Measurements from ENCODE around the gene UFSP2.

Gene UFSP2

DNA sequence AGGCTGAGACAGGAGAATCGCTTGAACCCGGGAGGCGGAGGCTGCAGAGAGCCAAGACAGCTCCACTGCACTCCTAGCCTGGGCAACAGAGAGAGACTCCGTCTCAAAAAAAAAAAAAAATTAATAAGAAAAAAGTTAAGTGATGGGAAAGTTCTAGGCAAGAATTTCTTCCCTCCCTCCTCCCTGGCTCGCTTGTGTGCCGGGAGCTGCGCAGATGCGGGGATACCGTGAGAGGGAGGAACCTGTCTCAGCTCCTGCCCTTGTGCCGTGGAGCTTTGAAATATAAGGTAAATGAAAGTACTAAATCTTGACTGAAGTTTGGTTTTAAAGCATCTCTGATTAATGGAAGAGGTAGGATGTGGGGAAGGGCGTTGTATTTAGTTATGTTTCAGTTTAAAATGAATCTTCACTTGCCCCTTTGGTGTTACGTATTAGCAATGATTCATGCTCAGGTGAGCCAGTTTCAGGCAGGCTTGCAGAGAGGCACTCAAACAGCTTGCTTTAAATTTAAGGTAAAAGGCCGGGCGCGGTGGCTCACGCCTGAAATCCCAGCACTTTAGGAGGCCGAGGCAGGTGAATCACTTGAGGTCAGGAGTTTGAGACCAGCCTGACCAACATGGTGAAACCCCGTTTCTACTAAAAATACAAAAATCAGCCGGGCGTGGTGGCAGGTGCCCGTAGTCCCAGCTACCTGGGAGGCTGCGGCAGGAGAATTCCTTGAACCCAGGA is 1.4 kb upstream of the UFSP2 start:
- no peak for DNase-seq (ENCODE audit: low read depth in 3 of 3)

DNA sequence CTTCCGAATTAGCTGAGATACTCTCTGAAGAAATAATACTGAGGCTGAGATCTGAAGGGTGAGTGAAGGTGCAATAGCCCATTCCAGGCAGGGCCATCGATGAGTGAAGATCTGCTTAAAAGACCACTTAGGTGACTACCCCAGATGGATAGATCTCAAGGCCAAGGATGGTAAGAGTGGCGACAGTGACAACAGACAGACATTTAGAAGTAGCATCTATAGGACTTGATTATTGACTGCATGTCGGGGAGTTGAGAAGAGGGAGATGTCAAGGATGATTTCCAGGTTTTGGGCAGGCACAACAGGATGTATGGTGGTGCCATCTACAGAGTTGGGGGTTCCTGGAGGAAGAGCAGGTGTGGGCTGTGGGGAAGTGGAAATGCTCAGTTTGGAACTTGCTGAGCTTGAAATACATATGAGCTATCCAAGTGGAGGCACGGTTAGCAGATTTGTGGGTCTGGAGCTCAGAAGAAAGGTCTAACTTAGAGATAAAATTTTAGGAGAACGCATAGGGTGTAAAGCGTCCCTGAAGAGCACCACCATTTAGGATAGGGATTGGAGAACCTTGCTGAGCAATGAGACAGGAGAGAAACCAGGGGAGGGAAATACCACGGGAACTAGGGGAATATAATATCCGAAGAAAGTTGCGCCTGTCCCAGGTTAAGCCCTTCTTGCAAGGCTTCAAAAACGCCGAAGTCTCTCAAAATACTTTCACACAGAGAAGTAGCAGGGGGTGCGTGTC is 688 bp downstream of the UFSP2 start:
- DNase-seq (ENCODE audit: low read depth in 3 of 3), result no peak

DNA sequence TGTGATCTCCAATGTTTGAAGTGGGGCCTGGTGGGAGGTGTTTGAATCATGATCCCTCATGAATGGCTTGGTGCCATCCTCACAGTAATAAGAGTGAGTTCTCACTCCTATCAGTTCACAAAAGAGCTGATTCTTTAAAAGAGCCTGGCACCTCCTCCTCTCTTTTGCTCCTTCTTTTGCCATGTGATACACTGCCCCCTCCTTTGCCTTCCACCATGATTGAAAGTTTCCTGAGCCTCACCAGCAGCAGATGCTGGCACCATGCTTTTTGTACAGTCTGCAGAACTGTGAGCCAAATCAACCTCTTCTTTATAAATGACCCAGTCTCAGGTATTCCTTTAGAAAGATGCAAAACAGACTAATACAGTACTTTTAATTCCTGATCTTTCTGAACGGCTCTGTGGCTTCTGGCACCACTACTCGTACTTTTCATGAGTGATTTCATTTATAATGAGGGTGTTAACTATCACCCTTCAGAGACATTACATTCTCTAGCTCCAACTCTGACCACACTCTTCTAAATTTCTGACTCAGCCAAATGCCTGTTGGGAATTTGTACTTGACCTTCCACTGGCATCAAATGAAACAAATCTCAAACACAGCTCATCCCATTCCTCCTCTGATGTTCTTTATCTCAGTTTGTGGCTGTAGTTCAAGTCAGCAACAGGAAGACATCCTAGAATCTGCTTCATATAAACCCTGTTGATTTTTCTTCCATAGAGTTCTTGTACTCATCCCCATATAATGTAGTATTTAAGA is 4.2 kb downstream of the UFSP2 start:
- no peak for DNase-seq (ENCODE audit: low read depth in 3 of 3)

DNA sequence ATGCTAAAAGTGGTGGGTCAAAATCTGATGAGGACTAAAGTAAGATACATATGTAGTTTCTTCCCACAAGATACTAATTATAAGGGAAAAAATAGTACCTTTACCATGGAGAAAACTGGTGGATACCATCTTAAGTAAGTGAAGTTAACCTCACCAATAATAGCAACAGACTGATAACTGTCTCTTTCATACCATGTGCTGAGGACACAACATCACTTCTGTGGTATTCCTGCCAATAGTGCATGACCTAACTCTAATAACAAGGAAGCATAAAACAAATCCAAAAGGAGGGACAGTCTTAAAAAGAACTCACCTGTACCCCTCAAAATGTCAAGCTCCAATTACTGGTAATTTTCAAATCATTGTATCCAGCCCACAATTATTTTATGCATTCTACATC is 8.8 kb downstream of the UFSP2 start:
- DNase-seq (ENCODE audit: low read depth in 3 of 3), result no peak

DNA sequence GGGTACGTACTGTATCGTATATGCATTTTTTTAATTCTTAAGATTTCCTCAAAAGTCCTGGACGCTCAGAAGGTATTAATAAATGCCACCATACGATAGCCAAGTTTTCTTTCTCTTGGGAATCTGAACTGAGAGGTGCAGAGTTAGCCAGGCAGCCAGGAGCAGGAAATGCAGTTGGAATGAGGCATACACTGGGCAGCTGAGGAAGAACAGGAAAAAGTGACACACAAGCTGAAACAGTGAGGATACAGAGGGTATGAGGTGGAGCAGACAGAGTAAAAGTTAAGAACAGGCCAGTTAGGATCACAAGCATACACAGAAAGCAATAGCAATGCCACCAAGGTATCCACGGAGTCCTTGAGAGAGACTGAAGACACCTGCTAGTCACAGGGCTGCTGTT is 13.4 kb downstream of the UFSP2 start:
- no peak for DNase-seq (ENCODE audit: low read depth in 3 of 3)

DNA sequence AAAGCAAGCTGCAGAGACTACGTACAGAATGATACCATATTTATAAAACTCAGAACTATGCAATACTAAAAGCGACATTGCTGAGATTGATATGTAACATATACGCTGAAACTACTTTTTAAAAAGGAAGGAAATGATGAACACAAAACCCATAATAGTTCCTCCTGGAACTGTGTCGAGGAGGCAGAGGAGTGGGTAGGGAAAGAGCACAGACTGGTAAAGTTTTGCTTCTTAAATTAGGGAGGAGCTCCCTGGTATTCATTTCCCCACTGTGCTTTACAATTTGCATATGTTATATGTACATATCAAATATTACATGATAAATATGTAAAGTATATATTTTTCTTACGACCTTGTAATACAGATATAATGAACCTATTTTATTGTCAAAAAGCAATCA is 13.9 kb downstream of the UFSP2 start:
- no peak for DNase-seq (ENCODE audit: low read depth in 3 of 3)

DNA sequence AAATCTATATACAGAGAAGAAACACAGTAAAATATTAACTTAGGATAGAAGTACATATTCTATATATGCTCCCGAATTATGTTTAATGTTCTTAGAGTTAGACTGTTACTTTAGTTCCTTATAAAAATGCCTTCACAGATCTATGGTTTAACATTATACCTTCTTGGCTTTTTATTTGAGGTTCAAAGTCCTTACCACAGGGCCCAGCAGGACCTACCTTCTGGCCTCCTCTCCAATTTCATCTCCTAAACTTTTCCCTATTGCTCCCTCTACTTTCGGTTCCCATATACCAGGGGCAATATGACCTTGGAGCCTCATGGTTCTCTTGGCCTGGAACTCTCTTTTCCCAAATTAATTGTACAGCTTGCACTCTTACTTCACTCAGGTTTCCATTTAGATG is 17.3 kb downstream of the UFSP2 start:
- DNase-seq (ENCODE audit: low read depth in 3 of 3), result no peak

DNA sequence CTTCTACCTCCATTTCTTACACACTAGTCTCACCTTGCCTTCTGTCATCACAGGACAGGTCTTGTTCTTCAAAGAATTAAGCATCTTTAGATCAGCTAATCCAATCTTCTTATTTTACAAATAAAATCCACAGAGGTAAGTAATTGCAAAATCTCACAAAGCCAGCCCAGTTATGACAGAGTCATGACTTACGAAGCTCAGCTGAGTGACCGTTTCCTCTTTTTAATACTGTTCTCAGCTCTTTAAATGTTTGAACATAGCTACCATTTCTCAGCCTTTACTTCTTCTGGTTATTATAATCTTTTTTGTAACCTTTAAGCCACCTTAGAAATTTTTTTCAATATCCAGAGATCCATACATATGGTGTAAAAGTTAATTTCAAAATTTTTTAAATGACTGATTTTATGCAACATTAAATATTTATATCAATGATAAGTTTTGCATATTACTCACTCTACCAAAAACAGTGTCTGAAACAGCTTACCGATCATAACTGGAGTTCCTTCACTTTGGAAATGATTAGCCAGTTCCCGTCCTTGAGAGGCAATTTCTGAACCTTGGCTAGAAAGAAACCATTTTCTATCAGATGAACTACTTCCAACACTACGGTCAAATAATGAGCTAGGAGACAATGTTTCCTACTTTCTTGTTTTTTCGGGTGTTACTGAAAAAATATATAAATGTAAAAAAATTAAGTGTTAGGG is 20.3 kb downstream of the UFSP2 start:
- no peak for DNase-seq (ENCODE audit: low read depth in 3 of 3)

DNA sequence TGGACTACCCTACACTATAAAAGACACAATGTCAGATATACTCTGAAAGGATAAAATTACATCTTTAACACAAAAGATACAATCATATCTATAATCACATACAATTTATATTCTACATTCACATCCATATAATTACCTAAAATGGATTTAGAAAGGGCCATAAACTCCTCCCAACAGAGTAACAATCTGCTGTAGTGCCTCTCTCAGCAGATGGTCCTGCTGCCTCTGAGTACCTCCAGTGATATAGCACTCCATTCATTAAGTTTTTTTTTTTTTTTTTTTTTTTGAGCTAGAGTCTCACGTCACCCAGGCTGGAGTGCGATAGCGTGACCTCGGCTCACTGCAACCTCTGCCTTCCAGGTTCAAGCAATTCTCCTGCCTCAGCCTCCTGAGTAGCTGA is 21.7 kb downstream of the UFSP2 start:
- no peak for DNase-seq (ENCODE audit: low read depth in 3 of 3)

DNA sequence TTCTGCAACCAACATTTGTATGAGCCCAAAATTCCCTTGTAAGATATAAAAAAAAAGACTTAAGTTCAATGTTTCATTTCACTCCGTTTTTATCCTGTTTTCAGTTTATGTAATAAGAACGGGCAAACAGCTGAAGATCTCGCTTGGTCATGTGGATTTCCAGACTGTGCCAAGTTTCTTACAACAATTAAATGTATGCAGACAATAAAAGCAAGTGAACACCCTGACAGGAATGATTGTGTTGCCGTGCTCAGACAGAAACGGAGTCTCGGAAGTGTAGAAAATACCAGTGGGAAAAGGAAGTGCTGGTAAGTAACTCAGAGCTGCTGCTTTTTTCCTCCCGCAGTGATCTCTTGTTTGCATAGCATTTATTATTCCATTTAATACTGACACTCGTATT is 26.3 kb downstream of the UFSP2 start:
- no peak for DNase-seq (ENCODE audit: low read depth in 3 of 3)

DNA sequence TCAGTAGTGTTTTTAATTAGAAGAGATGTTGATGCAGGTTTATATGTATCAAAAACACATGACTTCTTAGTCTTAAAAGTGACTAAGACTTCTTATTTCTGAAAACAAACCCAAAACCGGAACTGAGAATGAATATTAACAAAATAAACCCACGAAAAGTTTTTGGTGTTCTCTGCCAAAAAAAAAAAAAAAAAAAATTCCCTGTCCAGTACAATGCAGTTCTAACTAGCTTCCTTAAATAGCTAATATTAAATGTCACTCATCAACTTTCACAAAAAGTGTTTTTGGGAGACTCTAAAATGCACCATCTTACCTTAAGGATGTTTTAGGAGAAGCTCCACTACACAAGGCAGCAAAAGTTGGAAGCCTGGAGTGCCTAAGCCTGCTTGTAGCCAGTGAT is 27.1 kb downstream of the UFSP2 start:
- DNase-seq (ENCODE audit: low read depth in 3 of 3), result no peak

DNA sequence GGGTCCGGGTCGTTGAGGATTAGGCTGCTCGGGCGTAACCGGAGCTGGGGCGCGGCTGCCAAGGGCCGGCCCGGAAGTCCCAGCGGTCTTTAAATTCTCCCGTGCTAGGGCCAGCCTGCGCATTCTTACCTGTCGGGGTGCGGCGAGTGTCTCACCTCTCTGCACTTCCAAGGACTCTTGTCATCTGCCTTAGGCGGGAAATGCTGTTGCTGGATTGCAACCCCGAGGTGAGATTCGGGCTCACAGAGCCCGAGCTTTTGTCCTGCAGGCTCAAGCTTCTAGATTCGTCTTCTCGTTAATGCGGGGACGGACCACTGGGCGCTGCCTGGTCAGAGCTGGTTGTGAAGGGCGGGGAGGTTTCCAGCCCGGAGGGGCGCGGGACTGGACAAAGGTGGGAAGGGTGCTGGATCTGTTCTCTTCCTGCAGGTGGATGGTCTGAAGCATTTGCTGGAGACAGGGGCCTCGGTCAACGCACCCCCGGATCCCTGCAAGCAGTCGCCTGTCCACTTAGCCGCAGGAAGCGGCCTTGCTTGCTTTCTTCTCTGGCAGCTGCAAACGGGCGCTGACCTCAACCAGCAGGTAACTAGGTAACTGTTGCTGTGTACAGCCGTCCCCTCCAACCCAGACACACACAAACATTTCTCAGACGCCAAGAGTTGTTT is 28.9 kb downstream of the UFSP2 start, which contains the start of gene ANKRD37:
ANKRD37 (plus strand) TSS at position 118 of the 662 bp plus-strand sequence; CDS start at position 201, 83 bp downstream.
- no peak for DNase-seq (ENCODE audit: low read depth in 3 of 3)

DNA sequence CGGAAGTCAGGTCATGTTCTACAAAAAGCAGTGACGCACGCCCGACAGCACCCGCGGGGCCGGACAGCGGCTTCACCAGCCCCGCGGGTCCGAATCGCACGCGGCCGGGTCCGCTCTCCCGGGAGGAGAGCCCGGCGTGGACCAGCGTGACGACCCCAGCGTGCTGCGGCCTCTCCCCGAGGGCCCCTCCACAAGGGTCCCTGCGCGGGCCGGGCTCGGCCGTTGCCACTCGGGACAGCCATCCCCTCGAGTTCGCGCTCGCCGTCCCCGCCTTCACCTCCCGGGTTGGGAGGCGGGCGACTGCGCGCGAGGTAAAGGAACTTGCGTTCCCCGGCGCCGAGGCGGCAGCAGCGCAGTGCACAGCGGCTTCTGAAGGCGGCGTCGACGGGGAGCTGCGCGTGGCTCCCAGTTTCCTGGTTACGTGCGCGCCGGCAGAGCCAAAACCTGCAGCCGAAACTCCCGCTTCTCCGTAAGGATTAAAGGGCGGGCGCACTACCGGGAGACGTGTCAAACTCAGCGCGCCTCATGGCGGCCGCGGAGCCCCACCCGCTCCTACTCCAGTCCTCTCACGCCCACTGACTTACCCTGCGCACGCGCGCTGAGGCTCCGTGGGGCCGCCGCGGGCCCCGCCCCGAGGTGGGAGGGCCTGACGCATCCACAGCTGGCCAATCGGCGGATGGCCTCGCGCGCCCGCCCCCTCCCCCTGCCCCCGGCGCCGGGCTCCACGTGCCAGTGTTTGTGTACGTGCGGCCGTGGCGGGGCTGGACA is 29.6 kb downstream of the UFSP2 start:
- peak; percentile 90 to 98 (median 96) for DNase-seq (ENCODE audit: low read depth in 3 of 3)

DNA sequence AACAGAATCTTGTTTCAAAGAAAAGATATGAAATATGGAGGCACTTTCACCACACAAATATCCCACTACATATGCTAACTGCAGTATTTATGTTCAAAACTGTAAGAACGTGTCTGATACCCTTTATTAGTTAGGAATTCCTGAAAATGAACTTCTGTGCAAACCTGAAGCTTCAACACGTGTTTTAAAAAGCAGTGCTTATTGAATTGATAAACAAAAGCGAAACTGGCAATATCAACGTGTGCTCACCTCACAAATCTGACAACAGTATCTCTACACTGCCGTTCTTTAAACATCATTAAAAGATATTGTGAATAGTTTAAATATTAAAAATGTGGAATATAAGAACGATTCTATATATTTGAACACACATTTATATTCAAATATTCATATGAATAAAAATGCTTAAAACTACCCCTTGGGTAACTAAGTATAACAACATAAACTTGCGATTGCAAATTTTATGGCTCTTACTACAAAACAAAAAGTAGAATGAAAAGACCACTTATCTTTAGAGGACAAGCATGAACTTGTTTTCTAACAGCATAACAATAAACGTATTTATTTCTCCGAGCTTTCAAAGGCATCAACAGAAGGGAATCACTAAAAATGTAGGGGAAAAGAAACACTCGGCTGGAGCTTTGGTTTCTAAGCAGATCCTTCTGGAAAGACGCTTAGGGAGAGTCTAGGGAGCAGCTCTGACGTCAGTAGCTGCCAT is 30.4 kb downstream of the UFSP2 start, which contains the start of gene LRP2BP:
LRP2BP (minus strand) TSS at position 687 of the 718 bp plus-strand sequence. CDS start 17,738 bp downstream, outside the sequence.
- no peak for DNase-seq (ENCODE audit: low read depth in 3 of 3)

DNA sequence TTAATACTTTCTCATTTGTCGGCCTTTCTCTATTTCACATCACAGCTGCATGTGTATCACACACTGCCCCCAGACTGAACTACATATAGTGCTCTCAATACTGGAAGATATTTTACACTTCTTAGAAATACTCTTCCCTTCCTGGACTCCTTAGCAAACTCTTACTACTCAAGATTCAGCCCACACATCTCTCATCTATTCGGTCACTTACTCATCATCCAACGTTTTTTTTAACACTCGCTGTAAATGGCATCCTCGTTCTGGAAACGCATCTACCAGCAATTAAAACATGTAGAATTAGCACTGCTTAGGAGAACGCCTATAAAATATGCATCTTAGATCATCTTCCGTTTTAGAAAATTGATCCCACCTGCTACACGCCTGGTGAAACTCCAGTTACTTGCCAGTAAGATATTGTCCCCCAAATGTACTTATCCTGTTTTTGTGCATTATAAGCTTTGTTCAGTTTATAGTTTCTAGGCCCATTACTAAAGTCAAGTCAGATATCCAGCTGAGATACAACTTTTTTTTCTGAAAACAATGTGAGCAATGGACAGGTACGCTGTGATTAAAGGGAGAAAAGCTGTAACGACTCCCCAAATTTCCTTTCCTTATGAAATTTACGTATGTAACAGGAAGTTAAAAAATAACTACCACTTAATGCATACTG is 31.1 kb downstream of the UFSP2 start:
- DNase-seq (ENCODE audit: low read depth in 3 of 3), result no peak

DNA sequence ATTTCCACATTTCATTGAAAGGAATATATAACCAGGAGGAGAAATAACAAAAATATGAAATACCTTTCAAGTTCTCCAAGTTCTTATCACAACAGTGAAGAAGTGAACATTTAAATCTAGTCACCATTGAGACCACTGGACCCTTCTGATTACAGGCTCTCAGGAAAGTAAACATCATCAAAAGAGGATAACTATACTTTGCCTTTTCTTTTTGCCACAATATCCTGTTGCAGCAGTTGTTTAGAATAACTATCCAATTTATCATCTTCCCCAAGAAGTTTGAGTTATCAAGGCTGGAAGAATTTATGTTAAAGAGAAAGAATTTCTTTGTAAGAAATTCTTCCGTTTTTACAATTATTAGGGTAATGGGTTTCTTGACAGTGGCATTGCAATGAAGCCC is 33.6 kb downstream of the UFSP2 start:
- DNase-seq (ENCODE audit: low read depth in 3 of 3), result no peak

DNA sequence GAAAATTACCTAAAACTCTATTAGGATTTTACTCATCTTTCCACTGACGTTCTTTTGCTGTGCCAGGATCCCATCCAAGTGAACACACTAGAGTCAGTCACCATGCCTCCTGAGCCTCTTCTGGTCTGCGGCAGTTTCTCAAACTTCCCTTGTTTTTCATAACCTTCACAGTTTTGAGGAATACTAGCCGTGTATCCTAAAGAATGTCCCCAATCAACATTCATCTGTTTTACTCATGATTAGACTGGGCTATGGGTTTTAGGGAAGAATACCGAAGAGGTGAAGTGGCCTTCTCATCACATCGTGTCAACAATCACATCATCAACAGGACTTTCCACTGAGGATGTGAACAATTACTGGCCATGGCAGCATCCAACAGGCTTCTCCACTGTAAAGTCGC is 34.8 kb downstream of the UFSP2 start:
- DNase-seq (ENCODE audit: low read depth in 3 of 3), result no peak

DNA sequence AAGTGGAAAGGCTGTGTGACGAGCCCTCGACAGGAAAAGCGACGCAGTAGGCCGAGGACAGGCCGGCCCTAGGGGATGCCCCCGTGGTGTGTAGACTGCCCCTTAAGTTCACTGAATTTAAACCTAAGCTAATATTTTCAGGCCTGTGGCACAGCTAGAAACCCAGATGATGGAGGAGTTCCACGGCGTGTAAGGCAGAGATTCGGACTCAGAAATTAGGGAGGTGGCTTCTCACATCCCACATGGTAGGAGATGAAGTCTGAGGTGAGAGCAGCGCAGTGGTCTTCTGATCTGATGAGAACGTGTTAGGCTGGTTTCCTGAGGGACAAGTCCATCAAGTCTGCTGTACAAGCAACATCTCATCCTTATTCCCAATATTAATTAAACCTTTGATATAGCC is 37.8 kb downstream of the UFSP2 start:
- DNase-seq (ENCODE audit: low read depth in 3 of 3), result no peak

DNA sequence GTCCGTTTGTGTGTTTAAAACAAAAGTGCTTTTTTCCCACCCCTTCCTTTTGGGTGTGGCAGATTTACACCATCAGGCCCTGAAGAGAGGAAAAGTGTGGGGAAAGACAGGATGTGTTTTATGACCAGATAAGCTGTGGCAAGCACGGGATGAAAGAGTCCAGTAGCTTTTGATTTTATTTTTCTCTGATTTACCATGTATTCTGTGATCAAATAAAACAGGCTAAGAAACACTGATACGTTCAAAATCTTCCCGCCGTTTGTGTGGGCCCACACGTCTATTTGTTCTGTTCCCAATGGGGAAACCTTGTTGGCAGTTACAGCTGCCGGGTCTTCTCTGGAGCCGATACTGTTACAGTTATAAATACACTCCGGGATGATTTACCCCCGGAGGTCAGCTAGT is 40.8 kb downstream of the UFSP2 start:
- no peak for DNase-seq (ENCODE audit: low read depth in 3 of 3)
